ENCODE measurements around the gene ADAMTS4.

Gene ADAMTS4

DNA sequence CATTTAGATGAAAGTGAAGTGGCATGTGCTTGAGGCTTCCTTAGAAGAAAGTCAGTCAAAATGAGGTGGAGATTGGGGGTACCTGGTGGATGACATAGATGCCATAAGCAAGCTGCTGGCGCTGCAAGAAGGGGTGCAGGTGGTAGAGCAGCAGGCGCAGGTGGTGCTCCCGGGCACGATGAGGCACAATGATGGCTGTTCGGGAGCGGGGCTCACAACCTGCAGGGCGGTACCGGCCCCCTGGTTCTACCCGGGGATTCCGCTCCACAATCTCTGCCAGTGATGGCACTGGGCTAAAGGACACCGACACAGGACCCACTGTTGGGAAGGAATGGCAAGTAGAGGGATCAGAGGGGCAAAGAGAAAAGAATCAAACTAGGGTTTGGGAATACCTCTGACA is 23.9 kb downstream of the ADAMTS4 start:
- no peak for DNase-seq (ENCODE audit: low read depth)

DNA sequence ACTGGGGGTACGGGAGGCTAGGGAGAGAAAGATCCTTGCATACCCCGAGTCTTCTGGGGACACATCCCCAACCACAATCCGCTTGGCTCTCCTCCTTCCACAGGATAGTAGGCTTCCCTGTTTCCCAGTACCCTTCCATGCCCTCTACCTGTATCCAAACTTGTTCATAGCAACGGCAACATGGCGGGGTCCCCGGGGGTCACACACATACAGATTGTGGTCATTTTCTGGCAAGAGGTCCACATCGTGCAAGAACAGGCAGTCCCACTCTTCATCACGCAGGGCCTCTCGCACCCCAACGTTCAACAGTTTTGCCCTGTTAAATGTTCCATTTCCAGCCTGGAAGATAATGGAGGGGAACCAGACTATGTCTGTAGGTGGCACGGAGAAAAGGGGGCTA is 25.1 kb downstream of the ADAMTS4 start:
- no peak for DNase-seq (ENCODE audit: low read depth)

DNA sequence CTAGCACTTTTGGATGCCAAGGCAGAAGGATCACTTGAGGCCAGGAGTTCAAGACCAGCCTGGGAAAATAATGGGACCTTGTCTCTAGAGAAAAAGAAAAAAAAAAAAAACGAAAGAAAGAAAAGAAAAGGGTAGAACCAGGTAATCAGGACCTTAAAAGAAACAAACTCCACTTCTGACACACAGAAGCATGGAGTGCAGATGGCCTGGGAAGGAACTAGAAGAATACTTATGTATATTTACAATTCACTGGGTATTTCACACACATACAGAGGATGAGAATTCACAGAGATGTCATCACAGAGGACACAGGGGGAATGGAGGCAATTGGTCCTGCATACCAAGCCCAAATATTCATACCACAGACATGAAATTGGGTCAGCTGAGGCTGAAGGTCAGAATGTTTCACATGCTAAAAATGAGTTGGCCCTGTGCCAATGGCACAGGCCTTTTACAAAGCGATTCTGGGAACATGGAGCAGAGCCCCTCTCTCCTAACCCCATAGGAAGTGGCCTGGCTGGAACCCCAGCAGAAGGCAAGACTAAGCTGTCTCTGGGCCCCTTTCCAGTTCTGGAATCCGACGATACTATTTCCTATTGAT is 26.0 kb downstream of the ADAMTS4 start:
- DNase-seq (ENCODE audit: low read depth) = peak; percentile 77

DNA sequence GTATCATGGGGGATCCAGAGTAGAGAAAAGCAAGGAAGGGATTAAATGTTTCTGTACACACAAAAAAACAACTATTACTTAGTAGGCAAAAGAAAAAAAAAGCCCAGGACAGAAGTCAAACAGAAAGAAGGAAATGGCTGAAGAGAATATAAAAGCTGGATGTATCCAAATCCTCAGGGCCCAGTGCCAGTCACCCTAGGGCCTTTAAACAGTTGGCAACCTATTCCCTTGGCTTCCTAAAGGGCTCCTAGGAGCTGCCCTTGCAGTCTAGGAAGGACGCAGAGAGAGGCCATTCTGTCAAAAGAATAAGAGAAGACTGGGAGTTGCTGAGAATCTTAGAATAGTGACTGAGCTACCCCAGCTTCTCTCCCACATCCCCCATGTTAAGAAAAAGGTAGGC is 26.5 kb downstream of the ADAMTS4 start:
- DNase-seq (ENCODE audit: low read depth) = no peak

DNA sequence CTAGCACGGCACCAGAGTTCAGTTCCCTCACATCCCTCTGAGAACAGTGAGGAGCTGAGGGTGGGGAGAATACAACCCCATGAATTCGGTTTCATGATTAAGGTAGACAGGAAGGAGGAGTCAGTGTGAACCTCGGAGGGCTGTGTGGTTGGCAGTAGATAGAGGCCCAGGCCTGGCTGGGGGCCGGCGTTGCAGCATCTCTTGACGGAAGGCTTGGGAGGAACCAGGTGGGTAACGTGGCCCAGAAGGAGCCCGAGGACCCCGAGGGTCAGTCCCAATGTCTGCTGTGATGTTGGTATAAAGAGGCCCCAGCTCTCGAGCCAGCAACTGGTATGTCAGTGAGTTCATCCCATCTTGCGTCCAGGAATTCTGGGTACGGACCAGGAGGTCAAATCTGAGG is 27.2 kb downstream of the ADAMTS4 start:
- no peak for DNase-seq (ENCODE audit: low read depth)

DNA sequence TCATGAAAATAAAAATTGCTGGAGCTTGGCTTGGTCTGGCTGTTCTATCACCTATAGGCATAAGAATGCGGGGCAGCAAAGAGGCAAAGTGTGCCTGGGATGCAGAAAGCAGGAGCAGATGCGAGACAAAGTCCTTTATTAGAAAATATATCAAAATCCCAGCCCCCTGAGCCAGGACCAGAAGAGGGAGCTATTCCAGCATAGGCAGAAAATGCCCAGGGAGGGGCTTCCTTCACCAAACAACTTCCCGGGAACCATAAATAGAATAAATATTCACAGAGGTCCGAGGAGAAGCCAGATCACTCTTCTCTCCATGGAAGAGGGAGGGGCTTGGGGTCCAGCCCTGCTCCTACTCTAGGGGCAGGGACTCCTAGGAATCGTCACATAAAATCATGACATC is 27.7 kb downstream of the ADAMTS4 start:
- DNase-seq (ENCODE audit: low read depth) = peak; percentile 17

DNA sequence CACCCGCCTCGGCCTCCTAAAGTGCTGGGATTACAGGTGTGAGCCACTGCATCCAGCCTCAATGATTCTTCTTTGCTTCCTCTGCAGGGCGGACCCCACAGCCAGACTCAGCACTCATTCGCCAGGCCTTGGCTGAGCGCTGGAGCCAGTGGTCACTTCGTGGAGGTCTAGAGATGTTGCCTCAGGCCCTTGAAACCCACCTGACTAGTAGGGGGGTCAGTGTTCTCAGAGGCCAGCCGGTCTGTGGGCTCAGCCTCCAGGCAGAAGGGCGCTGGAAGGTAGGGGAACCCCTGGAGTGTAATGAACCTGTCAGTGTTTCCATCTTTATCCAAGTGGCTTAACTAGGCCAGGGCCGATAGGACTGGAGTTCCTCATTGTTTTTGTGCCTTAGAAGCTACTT is 29.9 kb downstream of the ADAMTS4 start:
- no peak for DNase-seq (ENCODE audit: low read depth)

DNA sequence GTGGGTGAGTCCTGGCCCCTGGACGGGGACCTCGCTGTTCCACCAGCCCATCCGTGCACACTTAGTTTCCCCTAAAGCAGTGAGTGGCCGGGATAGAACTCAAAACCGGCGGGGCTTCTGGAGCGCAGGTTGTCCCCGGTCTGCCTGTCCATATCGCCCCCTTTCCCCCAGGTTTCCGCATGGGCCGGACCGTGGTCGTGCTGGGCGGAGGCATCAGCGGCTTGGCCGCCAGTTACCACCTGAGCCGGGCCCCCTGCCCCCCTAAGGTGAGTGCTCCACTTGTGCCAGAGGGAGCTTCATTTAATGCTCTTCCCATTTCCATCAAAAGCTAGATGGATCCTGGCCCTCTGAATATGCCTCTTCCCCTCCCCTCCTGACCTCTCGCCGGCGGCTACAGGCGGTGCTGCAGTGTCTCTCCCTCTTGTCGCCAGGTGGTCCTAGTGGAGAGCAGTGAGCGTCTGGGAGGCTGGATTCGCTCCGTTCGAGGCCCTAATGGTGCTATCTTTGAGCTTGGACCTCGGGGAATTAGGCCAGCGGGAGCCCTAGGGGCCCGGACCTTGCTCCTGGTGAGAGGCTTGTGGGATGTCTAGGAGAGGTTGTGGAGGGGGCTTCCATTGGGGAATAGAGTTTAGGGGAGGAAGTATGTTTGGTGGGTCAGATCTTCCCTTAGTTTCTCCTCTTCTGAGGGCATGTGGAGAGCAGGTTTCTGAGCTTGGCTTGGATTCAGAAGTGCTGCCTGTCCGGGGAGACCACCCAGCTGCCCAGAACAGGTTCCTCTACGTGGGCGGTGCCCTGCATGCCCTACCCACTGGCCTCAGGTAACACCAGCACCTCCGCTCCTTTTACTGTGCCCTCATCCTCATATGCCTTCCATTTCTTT is 31.9 kb downstream of the ADAMTS4 start:
- peak; percentile 52 for DNase-seq (ENCODE audit: low read depth)

DNA sequence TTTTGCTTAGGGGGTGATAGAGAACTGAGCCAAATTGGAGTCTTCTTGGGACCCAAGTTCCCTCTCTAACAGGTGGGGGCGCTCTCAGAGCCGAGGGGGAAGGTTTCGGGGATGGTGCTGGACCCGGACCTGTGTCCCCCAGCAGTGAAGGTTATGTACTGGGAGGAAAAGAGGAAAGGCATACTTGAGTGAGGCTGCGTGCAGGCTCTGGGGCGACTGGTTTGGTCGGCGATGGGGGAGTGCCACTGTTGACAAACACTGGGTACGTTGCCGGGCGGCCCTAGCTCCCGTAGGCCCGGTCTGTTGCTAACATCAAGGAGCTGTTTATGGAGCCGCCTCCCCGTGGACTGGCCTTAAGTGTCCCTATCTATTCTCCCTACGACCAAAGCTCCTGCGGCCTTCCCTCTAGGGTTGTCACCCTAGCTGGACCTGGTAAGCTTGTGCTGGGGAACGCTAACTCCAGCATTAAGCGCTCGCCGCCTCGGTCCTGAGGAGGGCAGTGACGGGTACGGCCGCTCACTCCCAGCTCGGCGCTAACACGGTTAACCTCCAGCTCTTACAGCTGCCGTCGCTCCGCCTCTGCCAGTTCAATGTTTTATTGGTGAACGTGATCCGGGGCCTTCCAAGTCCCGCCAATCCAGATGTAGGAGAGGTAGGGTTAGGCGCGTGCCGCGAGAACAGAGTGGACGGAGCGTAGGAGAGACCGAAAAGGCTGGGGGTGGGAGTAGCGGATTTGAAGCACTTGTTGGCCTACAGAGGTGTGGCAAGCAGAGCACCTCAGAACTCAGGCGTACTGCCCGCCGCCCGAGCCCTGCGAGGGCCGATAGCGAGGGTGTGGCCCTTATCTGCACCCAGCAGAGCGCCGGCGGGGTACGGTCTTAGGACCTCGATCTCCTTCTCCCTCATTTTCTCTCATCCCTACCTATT is 32.8 kb downstream of the ADAMTS4 start, which contains the start of gene PPOX:
Gene PPOX (plus strand): TSS at position 685 of the 927 bp plus-strand sequence. CDS start 422 bp downstream, outside the sequence.
- peak; percentile 99 for DNase-seq (ENCODE audit: low read depth)

DNA sequence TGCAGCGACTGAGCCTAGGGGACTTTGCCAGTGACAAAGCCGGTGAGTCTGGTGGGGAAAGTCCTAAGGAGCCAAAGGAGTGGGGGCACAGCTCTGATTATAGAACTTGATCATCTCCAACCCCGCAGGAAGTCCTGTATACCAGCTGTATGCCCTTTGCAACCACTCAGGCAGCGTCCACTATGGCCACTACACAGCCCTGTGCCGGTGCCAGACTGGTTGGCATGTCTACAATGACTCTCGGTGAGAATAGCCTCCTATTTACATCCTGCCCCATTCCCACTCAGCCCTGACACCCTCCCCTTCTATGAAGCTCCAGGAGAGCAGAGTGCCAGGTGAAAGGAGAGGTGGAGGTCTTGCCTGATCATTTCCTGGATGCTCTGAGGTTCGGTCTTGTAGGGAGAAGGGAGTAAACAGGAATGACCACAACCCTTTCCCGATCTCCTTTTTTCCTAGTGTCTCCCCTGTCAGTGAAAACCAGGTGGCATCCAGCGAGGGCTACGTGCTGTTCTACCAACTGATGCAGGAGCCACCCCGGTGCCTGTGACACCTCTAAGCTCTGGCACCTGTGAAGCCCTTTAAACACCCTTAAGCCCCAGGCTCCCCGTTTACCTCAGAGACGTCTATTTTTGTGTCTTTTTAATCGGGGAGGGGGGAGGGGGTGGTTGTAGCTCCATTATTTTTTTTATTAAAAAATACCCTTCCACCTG is 33.8 kb downstream of the ADAMTS4 start:
- no peak for DNase-seq (ENCODE audit: low read depth)

DNA sequence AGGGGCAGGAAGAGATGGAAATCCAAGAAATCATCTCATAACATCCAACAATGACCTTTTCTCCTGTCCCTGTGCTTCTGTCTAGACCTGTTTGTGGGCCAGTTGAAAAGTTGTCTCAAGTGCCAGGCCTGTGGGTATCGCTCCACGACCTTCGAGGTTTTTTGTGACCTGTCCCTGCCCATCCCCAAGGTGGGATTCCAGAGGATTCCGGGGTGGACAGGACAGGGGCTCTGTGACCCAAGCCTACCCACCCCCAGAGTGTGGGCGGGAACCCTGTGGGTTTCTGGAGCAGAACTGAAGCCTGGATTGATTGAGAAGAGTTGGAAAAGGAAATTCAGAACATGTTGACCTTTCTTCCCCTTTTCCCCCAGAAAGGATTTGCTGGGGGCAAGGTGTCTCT is 35.1 kb downstream of the ADAMTS4 start:
- no peak for DNase-seq (ENCODE audit: low read depth)

DNA sequence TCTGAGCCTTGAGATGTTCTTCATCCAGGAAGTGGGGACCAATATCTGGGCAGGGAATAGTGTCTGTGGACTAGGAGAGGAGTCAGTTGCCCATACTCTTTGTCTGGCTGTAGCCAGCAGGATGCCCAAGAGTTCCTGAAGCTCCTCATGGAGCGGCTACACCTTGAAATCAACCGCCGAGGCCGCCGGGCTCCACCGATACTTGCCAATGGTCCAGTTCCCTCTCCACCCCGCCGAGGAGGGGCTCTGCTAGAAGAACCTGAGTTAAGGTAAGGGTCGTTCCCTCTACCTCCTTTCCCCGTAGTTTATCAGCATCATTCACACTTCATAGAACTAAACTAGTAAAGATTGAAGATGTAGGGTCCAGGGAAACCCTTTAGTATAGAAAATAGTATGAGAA is 36.0 kb downstream of the ADAMTS4 start:
- no peak for DNase-seq (ENCODE audit: low read depth)

DNA sequence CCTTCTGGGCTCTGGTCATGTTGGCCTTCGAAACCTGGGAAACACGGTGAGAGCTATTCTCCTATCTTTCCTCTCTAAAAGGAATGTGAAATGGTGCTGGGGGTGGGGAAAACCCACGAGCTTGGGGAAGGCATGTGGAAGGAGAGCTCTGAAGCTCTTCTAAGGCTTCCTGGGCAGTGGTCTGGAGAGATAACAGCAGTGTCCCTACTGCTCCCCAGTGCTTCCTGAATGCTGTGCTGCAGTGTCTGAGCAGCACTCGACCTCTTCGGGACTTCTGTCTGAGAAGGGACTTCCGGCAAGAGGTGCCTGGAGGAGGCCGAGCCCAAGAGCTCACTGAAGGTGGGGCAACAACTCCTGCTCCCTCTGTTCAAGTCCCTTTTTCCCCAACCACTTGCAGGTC is 36.8 kb downstream of the ADAMTS4 start:
- DNase-seq (ENCODE audit: low read depth) = no peak

DNA sequence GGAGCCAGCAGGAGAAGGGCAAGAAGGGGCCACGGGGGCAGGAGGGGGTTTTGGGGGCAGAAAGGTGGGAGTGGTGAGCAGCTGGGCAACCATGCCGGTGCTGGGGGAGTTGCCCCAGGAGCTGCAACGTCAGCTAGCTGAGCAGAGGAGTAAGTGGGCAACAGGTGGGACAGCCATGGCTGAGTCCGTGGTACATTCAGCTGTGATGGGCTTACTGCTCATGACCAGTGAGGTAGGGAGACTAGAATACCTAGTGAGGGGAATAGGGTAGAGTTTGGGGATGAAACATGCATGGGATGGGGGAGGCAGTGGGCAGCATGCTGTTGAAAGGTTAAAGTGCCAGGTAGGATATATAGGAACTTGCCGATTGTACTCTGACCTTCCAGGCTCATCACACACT is 37.2 kb downstream of the ADAMTS4 start:
- DNase-seq (ENCODE audit: low read depth) = no peak

DNA sequence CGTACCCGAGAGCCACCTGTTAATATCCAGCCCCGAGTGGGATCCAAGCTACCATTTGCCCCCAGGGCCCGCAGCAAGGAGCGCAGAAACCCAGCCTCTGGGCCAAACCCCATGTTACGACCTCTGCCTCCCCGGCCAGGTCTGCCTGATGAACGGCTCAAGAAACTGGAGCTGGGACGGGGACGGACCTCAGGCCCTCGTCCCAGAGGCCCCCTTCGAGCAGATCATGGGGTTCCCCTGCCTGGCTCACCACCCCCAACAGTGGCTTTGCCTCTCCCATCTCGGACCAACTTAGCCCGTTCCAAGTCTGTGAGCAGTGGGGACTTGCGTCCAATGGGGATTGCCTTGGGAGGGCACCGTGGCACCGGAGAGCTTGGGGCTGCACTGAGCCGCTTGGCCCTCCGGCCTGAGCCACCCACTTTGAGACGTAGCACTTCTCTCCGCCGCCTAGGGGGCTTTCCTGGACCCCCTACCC is 38.1 kb downstream of the ADAMTS4 start:
- no peak for DNase-seq (ENCODE audit: low read depth)

DNA sequence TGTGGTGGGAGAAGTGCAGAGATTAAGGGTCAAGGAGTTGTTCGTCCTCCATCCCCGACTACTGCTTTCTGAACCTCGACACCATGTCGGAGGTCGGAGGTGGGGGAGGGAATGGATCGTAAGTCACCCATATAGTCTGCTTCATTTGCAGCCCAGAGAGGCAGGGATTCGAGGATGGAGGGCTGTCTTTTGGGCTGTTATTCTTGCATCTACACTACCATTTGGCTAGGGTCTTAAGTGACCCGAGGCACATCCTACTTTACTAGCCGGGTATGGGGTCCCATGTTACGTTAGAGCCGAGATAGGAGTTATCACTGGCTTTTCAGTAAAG is 39.0 kb downstream of the ADAMTS4 start:
- DNase-seq (ENCODE audit: low read depth) = no peak

DNA sequence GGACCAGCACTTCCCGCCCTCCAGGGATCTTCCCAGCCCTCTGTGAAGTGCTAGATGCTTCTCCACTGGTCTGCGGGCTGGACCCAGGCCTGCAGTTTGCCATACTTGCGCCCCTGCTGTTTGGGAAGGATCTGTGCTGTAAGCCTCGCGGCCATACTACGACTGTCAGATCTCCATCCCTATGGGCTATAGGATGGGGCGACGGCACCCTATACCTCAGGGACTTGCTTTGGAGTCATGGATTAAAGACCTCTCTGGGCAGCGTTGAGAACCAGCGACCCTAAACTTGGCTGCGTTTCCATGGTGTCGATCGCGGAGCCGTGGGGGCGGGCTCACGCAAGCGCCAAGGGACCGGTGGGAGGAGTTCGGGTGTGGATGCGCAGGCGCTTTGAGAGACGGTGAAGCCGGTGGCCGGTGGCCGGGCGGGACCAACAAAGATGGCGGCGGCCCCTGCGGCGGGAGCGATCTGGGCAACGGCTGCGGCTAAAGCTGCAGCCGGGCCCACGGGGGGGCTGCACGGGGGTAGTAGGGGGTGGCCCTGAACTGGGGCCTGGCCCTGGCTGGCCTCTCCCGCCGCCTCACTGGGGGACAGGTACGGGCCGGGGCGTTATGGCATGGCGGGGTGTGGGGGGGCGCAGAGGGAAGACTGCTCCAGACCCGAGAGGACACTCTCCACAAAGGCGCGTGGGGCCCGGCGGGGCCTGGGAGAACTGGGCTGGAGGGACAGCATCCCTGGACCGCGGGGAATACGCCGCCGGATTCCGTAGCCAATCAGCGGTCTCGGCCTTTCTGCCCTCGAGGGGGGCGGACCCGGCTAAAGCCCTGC is 39.6 kb downstream of the ADAMTS4 start, which contains the start of gene USP21:
Gene USP21 (plus strand): TSS at position 414 of the 826 bp plus-strand sequence. CDS start 1,141 bp downstream, outside the sequence.
- DNase-seq (ENCODE audit: low read depth) = peak; percentile 94

DNA sequence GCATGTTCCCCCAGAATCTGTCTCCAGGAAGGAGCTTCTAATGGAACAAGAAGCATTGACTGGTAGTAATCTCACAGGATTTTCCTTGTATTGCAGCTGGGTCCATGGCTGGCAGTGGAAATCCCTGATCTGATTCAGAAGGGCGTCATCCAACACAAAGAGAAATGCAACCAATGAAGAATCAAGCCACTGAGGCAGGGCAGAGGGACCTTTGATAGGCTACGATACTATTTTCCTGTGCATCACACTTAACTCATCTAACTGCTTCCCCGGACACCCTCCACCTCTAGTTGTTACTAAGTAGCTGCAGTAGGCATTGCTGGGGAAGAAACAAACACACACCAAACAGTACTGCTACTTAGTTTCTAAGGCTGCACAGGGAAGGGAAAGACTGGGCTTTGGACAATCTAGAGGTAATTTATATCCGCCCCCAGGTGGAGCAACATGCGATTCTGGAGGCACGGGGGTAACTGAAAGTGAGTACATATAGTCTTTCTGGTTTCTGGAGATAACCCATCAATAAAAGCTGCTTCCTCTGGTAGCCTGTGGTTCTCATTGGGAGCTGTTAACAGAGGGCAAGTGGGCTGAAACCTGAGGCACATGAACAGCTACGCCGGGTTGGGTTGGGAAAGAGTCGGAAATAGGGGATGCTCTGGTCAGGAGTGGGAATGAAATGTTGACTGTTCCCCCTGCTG is 40.4 kb downstream of the ADAMTS4 start:
- DNase-seq (ENCODE audit: low read depth) = peak; percentile 54

DNA sequence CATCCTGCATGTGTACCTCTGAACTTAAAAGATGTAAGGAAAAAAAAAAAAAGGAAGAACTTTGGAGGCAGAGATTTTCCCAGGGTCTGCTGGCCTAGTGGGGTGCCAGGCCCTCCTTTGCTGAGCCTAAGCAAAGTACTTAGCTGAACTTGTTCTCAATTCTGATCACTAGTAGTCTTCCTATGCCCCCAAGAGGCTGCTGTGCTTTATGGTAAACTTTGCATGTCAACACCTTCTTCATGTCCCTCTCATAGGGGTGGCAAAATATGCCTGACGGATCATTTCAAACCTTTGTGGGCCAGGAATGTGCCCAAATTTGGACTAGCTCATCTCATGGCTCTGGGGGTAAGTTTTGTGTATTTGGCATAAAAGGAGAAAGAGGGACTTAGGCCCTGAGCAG is 41.0 kb downstream of the ADAMTS4 start:
- no peak for DNase-seq (ENCODE audit: low read depth)

DNA sequence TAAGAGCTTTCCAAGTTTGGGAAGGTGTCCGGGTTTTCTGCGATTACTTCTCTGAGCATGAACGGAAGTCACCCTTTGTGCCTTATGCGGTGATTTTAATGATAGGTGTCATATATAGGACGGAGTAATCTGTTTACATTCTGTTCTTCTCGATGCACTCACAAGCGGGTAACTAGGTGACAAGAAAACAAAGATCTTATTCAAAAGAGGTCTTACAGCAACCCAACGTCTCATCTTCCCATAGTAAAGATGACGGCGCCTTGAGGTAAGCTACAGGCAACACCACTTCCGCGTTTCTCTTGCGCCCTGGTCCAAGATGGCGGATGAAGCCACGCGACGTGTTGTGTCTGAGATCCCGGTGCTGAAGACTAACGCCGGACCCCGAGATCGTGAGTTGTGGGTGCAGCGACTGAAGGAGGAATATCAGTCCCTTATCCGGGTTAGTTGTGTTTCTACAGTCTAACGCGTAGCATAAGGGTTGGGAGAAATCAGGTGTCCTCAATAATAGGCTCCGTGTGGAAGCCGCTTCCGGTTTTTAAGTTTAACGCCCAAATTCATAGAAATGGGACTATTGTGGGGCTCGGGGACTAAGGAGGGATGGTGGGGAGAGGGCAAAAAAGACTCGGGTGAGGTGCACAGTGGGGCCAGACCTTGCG is 45.0 kb downstream of the ADAMTS4 start, which contains the start of gene UFC1:
Gene UFC1 (plus strand): TSS at position 297 of the 656 bp plus-strand sequence. CDS start 20 bp downstream, at position 317.
- peak; percentile 93 for DNase-seq (ENCODE audit: low read depth)

Measured in ELR (cell line).